Measurements from ENCODE around the gene EPHA4.
"Not testable (repeated sequence)": the region's sequence is repeated elsewhere in the genome, so short reads cannot be mapped to it uniquely, and the experiment has no call there.

Gene EPHA4

DNA sequence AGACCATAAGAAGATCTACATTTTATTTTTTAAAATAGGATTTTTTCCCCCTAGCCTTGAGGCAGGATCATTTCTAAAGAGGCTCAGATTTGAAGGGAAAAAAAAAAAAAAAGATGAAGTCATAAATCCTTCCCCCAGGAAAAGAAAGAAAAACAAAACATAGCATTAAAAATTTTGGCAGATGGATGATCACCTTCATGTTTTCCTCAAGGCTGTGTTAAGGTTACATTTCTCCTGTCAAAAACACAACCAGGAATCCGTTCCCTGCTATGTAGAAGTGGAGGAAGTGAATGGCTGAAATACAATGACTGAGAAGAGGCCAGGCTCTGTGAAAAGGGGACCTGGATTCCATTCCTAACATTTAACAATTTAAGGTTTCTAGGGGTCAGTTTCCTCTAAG is 56.2 kb downstream of the EPHA4 start:
- no peak for DNase-seq (ENCODE audit: low read depth)

GRCh38 chr2:221514305-221515040 is 57.6 kb downstream of the EPHA4 start:
- no peak overlapping the region for H3K4me3 ChIP-seq (ENCODE audit: low read depth, low read length)

More for the DNA sequence above, 56.2 kb downstream of the EPHA4 start:
- no peak overlapping the region for H3K4me3 ChIP-seq (ENCODE audit: low read depth, low read length)

DNA sequence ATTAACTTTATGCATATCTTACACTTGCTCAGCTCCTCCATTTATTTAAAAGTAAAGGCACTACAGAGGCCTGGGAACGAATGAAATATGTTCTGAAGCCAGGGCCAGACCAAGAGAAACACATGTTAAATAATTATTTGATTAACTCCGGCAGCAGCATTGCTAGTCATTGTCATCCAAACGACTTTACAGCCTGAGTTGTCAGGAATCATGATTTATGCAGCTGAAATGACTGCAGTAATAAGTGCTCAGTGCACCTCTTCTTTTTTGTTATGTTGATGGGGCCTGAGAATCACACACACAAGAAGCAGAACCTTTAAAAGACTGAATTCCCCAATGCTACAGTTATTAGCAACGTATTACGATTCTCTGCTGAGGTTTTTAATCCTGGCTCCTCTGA is 58.9 kb downstream of the EPHA4 start:
- no peak for DNase-seq (ENCODE audit: low read depth)
- H3K4me3 ChIP-seq (ENCODE audit: low read depth, low read length): no peak overlapping the region

More at GRCh38 chr2:221514305-221515040, 57.6 kb downstream of the EPHA4 start:
- no peak for DNase-seq (ENCODE audit: low read depth)

- H3K4me3 ChIP-seq (ENCODE audit: low read depth, low read length): not testable (repeated sequence)
Measured at GRCh38 chr2:221511325-221511724, 60.8 kb downstream of the EPHA4 start.

GRCh38 chr2:221506469-221506868 is 65.6 kb downstream of the EPHA4 start:
- H3K4me3 ChIP-seq (ENCODE audit: low read depth, low read length): no peak overlapping the region
- no peak for DNase-seq (ENCODE audit: low read depth)

More at GRCh38 chr2:221511325-221511724, 60.8 kb downstream of the EPHA4 start:
- not testable (repeated sequence) for DNase-seq (ENCODE audit: low read depth)

DNA sequence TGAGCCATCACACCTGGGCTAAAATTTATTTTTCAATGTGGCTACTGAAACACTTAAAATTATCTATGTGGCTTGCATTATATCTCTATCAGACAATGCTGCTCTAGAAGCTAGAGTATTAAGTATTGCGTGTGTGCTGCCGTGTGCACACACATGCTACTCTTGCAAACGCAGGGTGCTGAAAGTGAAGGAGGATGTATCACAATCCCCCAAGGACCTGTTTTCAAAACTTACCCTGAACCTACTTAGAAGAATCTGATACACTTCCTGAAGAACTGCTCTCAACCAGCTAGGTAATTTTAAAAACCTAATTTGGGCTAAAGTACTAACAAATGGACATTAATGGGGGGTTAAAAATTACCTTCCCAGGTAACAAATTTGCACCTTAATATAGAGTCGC is 66.5 kb downstream of the EPHA4 start:
- no peak overlapping the region for H3K4me3 ChIP-seq (ENCODE audit: low read depth, low read length)
- DNase-seq (ENCODE audit: low read depth): no peak

- no peak for DNase-seq (ENCODE audit: low read depth)
Measured at GRCh38 chr2:221504905-221505304, 67.2 kb downstream of the EPHA4 start.

DNA sequence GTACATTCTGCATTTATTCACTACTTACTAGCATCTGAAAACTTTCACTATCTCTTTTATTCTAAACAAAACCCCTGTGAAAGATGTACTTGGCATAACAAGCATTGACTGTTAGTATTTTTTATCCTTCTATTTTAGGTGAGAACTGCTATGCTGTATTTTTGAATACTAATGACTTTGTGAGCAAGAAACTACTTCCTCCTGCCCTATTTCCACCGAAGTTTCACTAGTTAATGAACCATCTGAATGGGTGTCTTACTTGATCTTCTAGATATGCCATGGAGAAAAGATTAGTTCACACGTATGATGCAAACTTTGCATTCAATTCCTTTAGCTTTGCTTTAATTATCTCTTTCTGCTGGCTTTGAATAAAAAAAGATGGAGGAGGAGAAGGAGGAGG is 68.1 kb downstream of the EPHA4 start:
- no peak for DNase-seq (ENCODE audit: low read depth)
- no peak overlapping the region for H3K4me3 ChIP-seq (ENCODE audit: low read depth, low read length)

More at GRCh38 chr2:221504905-221505304, 67.2 kb downstream of the EPHA4 start:
- H3K4me3 ChIP-seq (ENCODE audit: low read depth, low read length): no peak overlapping the region

DNA sequence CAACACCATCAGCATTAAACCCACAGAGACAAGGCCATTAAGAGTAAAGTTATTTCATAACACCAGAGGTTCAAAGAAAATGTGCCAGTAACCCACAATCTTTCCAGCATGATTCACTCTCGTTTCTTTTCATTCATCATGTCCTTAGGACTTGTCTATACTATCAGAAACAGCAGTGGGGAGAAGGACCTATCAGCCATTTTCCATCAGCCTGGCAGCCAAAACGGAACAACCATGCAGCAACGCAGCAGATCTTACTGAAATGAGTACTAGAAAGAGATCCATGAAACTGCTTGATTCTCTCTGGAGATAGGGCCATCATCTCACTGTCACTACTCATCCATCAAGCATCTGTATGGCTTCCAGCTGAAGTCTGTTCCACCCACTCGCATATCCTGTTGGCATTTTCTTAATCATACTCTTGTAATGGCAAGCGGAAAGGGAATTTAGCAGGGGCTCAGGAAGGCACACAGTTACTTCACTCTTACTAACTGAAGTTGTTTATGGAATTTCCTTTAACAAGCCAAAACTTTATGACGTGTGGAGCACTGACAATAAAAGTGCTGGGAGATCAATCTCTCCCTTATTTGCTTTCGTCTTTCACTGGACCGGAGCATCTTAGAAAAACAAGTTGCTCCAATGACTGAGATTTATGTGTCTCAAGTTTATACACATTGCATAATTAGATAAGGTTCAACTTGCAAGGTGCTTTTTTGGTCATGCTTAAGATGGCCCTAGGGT is 69.7 kb downstream of the EPHA4 start:
- H3K4me3 ChIP-seq (ENCODE audit: low read depth, low read length): no peak overlapping the region
- DNase-seq (ENCODE audit: low read depth): peak; percentile 56

- DNase-seq (ENCODE audit: low read depth): no peak
- H3K4me3 ChIP-seq (ENCODE audit: low read depth, low read length): no peak overlapping the region
Measured at GRCh38 chr2:221501883-221502269, 70.2 kb downstream of the EPHA4 start.

DNA sequence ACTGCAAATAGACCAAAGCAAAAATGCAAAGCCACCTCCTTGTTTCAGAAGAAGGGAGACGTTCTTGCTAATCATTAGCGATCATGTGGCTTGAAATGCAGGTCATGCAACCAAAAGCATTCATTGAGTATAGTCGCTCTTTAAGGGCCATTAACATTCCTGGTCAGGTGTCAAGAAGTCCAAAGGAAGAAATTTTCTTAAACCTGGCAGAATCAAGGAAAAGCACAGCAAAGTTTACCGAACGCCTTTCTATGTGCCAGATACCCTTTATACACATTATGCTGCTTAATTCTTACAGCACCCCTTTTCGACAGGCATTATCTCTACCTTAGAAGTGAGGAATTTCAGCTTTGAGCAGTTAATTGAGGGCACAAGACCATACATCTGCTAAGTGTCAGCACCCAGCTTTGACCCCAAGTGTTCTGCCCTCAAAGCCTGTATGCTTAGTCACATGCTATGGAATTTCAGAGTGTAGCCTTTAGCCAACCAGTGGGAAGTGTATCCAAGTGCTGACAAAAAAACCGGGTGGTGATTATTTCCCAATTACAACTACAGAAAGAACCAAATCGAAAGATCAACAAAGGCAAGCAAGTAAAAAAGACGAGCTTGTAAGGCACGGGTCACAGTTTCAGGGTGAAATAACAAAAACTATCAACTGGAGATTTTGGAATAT is 70.8 kb downstream of the EPHA4 start:
- DNase-seq (ENCODE audit: low read depth): peak; percentile 41
- no peak overlapping the region for H3K4me3 ChIP-seq (ENCODE audit: low read depth, low read length)

- no peak for DNase-seq (ENCODE audit: low read depth)
- no peak overlapping the region for H3K4me3 ChIP-seq (ENCODE audit: low read depth, low read length)
Measured at GRCh38 chr2:221500501-221501209, 71.4 kb downstream of the EPHA4 start.

DNA sequence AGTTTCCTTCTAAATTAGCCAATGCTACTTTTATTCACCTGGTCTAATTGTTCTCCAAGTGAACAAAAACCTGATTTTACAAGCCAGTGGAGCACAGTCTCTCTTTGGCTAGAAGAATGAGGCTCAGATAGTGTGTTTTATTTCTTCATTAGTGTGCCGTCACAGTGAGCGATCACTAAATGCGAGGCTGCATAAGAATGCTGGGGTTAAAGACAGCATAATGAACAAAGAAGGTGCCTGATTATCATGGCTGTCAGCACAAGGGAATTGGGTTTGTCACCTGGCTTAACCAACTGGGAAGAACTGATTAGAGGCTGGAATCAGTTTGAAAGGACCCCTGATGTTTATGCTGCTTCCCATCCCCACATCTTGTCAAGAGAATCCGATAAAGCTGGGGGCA is 76.4 kb downstream of the EPHA4 start:
- no peak for DNase-seq (ENCODE audit: low read depth)
- no peak overlapping the region for H3K4me3 ChIP-seq (ENCODE audit: low read depth, low read length)

GRCh38 chr2:221494556-221494955 is 77.5 kb downstream of the EPHA4 start:
- no peak for DNase-seq (ENCODE audit: low read depth)
- H3K4me3 ChIP-seq (ENCODE audit: low read depth, low read length): no peak overlapping the region

DNA sequence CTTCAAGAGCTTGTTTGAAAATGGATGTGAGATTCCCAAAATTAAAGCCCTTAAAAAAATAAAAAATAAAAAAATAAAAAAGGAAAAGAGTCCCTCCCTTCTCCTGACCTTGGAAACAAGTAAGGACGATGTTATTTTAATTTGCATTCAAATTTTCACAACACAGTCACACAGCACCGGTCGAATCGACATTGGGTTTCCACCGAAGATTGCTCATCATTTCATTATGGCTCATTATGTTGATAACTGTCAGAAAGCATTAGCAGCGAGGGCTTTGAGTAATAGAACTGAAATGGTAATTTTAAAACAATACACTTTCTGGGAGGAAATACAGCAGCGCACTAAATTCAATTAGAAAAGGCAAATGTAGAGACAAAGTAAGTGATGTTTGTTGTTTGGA is 78.7 kb downstream of the EPHA4 start:
- no peak for DNase-seq (ENCODE audit: low read depth)
- no peak overlapping the region for H3K4me3 ChIP-seq (ENCODE audit: low read depth, low read length)

GRCh38 chr2:221492636-221493035 is 79.5 kb downstream of the EPHA4 start:
- DNase-seq (ENCODE audit: low read depth): no peak
- H3K4me3 ChIP-seq (ENCODE audit: low read depth, low read length): no peak overlapping the region

GRCh38 chr2:221490506-221491060 is 81.5 kb downstream of the EPHA4 start:
- H3K4me3 ChIP-seq (ENCODE audit: low read depth, low read length): no peak overlapping the region
- no peak for DNase-seq (ENCODE audit: low read depth)

- no peak overlapping the region for H3K4me3 ChIP-seq (ENCODE audit: low read depth, low read length)
- no peak for DNase-seq (ENCODE audit: low read depth)
Measured at GRCh38 chr2:221488136-221488807, 83.8 kb downstream of the EPHA4 start.

DNA sequence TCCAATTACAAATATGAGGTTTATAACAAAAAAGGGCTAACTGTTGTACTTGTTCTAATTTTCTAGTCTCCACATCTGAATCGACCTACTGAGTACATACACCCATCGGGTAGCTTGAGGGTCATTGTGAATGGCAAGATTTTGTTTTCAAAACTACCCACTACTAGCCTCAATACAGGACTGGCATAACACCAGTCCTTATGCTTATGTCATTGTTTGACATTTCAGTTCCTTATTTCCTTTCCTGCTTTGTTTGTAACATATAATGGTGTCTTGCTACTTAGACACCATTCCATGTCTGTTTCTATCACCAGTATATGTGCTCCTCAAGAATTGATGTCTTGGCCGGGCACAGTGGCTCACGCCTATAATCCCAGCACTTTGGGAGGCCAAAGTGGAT is 86.0 kb downstream of the EPHA4 start:
- H3K4me3 ChIP-seq (ENCODE audit: low read depth, low read length): no peak overlapping the region

More for the DNA sequence above, 86.0 kb downstream of the EPHA4 start:
- DNase-seq (ENCODE audit: low read depth): no peak
